ENCODE results near the gene ACTR3.

Gene ACTR3

DNA sequence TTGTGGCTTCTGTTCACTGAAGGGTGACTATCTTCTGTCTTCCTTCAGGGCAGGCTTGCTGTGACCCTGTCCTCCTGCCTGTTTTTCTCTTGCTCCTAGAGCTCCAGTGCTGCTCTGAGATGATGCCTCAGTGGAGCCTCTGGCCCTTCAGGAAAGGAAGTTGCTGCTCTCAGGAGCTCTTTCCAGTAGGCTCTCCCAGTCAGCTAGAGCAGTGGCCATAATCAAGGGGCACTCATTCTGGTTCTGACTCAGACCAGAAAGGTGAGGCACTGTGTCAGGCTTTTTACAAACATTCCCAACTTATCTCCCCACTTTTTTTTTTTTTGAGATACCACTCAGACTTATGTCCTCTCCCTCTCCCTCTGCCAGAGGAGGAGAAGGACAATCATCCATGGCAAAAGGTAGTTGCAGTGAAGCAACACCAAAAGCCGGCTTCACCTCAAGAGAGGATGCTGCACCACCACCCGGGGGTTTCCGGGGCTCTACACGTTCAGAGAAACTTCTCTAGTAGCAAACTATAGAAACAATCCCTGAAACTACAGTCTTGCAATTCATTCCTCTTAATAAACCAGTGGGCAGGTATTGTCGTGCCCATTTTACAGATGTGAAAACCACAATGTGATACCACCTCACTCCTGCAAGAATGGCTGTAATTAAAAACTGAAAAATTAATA lies 115.4 kb downstream of the ACTR3 start:
- no peak for DNase-seq

DNA sequence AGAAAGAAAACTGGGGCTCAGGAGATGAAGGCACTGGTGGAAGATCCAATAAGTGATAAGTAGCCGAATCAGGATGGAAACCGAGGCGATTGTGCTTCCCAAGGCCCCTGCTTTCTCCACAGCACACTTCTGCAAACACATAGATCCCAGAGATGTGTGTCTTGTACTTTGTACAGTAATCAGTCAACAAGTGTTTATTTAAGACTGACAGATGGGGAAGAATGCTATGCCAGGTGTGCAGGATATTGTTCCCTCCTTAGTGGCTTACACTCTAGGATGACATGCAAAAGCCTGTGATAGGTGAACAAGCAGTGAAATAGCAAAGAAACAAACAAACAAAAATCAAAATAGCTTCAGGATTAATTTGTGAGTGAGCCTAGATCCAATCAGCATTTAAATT lies 116.6 kb downstream of the ACTR3 start:
- no peak for DNase-seq

DNA sequence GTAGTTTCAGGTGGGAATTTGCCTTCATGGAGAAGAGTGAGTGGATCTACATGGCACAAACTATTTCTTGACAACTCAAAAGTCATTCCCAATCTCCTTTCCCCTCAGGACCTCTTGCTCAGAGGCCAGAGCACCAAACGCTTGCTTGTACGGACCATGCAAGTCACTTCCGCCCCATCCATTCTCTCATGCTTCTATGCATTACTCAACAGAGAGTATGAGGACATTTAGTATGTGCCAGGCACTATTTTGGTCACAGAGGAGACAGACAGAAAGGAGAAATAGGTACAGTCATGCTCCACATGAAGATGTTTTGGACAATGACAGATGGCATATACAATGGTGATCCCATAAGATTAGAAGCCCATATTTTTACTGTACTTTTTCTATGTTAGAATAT lies 117.5 kb downstream of the ACTR3 start:
- peak; percentile 22 to 50 for DNase-seq

DNA sequence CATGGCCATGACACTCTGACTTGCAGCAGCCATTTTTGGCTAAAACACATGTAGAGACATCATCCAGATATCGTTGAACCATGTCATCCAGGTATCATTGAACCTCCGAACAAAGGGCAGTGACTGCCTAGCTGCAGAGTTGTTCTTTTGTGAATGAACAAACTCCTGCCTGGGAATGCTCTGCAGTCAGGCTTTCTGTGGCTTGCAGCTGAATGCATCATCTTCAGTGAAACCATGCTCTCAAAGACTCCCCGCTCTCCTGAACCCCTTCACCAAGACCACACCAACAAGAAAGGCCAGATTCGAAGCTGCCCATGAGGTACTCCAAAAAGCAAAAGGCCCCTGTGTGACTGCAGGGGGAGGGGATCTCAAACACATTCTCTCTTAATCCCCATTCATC lies 118.8 kb downstream of the ACTR3 start:
- DNase-seq, result no peak

DNA sequence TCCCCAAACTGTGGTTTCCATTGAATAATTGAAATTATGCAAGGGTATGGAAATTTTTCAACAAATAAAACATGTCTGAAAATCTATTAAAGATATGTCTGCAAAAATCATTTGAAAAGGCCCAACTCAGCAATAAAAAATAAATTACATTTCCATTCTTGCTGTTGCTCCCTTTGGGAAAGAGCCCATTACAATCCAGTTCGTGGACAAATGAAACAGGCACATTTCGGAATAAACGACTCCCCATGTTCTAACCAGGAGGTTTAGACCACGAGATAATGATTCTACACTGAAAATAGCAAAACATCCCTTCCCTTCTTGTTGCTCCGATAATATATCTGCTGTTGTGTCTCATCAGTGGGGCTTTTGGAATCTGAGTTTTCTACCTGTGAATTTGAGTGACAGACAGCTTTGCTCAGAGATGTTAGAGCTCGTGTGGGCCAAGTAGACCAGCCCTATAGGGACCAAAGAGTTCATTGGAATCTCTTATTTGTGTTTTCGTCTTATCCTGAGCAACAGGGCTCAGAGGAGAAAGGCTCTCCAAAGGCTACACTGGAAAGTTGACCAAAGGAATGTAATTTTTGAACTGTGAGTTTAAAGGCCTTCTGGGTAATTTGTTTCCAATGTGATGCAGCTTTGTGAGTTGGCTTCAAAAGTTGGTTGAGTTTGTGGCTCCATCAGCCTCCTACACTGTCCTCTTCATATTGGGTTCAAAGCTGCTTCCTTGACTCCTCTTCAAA lies 119.5 kb downstream of the ACTR3 start:
- DNase-seq, result no peak

DNA sequence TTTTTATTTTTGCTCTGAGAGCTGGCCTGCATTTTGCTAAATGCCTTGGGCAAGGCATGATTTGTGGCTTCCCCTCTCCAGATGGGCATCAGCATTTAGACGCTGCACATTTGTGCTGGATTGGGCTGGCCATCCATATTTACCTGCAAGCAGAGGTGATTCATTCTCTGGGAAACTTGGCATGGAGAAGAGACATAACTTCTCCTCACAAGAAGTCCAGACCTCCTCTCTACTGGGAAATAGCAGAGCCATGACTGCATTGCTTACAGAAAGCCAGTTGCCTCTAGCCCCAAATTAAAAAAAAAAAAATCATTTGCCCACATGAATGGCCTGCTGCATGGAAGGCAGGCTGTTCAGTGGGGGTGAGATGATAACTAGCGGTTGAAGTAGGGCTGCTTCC lies 120.1 kb downstream of the ACTR3 start:
- no peak for DNase-seq

DNA sequence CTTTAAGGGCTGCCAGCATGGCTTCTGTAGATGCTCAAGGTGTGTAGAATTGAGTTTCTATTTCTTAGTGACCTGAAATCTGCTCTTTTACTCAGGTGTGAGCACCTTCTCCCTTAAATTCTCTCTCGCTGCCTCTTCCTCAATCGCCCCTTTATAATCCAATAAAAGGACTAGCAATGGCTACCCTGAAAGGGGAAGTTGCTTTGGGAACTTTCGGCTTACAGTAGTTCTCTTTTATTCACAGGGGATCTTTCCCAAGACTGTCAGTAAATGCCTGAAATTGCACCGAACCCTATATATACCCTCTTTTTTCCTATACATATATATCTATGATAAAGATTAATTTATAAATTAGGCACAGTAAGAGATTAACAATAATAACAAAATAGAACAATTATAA lies 121.8 kb downstream of the ACTR3 start:
- peak; percentile 72 to 75 for DNase-seq

All from inflammatory macrophage (primary cell).